ENCODE measurements around the gene IFITM1. TPM values are rescaled to one million over a fixed set of nuclear protein-coding genes. Genes with fewer than 3 reads are reported as not detected.

Gene IFITM1
- total RNA-seq, 1 experiment from 2014 or later, result 3.1 TPM

GRCh38 chr11:293852-294661, 19.8 kb upstream of the IFITM1 start:
- DNase-seq (ENCODE audit: low spot score), result no peak

- no peak for DNase-seq (ENCODE audit: low spot score)
Observed at GRCh38 chr11:294780-295179, 19.1 kb upstream of the IFITM1 start.

GRCh38 chr11:295351-296170, 18.3 kb upstream of the IFITM1 start:
- DNase-seq (ENCODE audit: low spot score), result no peak

- DNase-seq (ENCODE audit: low spot score), result no peak
Observed at GRCh38 chr11:296171-297050, 17.4 kb upstream of the IFITM1 start.

- no peak for DNase-seq (ENCODE audit: low spot score)
Observed at GRCh38 chr11:297051-297585, 16.7 kb upstream of the IFITM1 start.

GRCh38 chr11:297586-298405, 16.0 kb upstream of the IFITM1 start:
- DNase-seq (ENCODE audit: low spot score), result no peak

- DNase-seq (ENCODE audit: low spot score), result no peak
Observed at GRCh38 chr11:298406-299065, 15.3 kb upstream of the IFITM1 start.

- DNase-seq (ENCODE audit: low spot score), result no peak
Observed at GRCh38 chr11:299081-299891, 14.6 kb upstream of the IFITM1 start, which contains the start of gene IFITM5. Gene IFITM5 (minus strand): TSS chr11:299526. CDS start chr11:299490, 36 bp downstream.

GRCh38 chr11:299951-300735, 13.7 kb upstream of the IFITM1 start:
- DNase-seq (ENCODE audit: low spot score), result no peak

- DNase-seq (ENCODE audit: low spot score), result no peak
Observed at GRCh38 chr11:303363-303762, 10.5 kb upstream of the IFITM1 start.

GRCh38 chr11:304061-304506, 9.8 kb upstream of the IFITM1 start:
- no peak for DNase-seq (ENCODE audit: low spot score)

GRCh38 chr11:304915-305843, 8.7 kb upstream of the IFITM1 start:
- peak; percentile 70 for DNase-seq (ENCODE audit: low spot score)

GRCh38 chr11:305844-306211, 8.0 kb upstream of the IFITM1 start:
- DNase-seq (ENCODE audit: low spot score), result no peak

- DNase-seq (ENCODE audit: low spot score), result no peak
Observed at GRCh38 chr11:306645-307371, 7.0 kb upstream of the IFITM1 start.

GRCh38 chr11:307766-308708, 5.8 kb upstream of the IFITM1 start, which contains the start of gene IFITM2:
Gene IFITM2 (plus strand): TSS chr11:307816. CDS start chr11:308193, 377 bp downstream.
- peak; percentile 53 for DNase-seq (ENCODE audit: low spot score)

All from A172 (cell line).